ENCODE data around the gene ASTN2. TPM values are rescaled to one million over a fixed set of nuclear protein-coding genes. Genes with fewer than 3 reads are reported as not detected.
A peak's percentile ranks its signal among the peaks of the same experiment; 100 is the strongest.

ASTN2 gene
- total RNA-seq, 1 donor from 2014 or later, result 15.9 TPM

GRCh38 chr9:116873937-116874914, 540.6 kb downstream of the ASTN2 start:
- peaks cover 4% of the 10 kb centered on the region for H3K4me1 Mint-ChIP-seq (ENCODE audit: unreplicated experiment)
- no peak overlapping the region for H3K4me3 Mint-ChIP-seq
- H3K9me3 Mint-ChIP-seq, result peaks cover 4% of the 10 kb centered on the region
- no peak for DNase-seq (ENCODE audit: extremely low spot score, unreplicated experiment)
- H3K27me3 Mint-ChIP-seq, result peaks cover 19% of the 10 kb centered on the region
- H3K36me3 Mint-ChIP-seq, result no peaks in the 10 kb centered on the region
- TF ChIP-seq, protein P1, sequence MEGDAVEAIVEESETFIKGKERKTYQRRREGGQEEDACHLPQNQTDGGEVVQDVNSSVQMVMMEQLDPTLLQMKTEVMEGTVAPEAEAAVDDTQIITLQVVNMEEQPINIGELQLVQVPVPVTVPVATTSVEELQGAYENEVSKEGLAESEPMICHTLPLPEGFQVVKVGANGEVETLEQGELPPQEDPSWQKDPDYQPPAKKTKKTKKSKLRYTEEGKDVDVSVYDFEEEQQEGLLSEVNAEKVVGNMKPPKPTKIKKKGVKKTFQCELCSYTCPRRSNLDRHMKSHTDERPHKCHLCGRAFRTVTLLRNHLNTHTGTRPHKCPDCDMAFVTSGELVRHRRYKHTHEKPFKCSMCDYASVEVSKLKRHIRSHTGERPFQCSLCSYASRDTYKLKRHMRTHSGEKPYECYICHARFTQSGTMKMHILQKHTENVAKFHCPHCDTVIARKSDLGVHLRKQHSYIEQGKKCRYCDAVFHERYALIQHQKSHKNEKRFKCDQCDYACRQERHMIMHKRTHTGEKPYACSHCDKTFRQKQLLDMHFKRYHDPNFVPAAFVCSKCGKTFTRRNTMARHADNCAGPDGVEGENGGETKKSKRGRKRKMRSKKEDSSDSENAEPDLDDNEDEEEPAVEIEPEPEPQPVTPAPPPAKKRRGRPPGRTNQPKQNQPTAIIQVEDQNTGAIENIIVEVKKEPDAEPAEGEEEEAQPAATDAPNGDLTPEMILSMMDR (conservative IDR thresholded peaks at IDR 0.05), result no peak
- H3K27ac Mint-ChIP-seq, result no peak overlapping the region

DNA sequence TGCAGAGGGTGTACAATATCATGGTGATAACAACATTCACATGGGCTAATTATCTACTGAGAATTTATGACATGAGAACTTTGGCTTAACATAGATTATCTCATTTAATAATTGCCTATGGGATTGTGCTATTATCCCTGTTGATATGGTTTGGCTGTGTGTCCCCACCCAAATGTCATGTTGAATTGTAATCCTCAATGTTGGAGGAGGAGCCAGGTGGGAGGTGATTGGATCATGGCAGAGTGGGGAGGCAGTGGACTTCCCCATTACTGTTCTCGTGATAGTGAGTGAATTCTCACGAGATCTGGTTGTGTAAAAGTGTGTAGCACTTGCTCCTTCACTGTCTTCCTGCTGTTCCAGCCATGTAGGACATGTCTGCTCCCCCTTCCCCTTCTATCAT, 541.4 kb downstream of the ASTN2 start:
- H3K4me1 Mint-ChIP-seq (ENCODE audit: unreplicated experiment), result peaks cover 4% of the 10 kb centered on the region
- no peak overlapping the region for H3K27ac Mint-ChIP-seq
- no peaks in the 10 kb centered on the region for H3K36me3 Mint-ChIP-seq
- no peak for DNase-seq (ENCODE audit: extremely low spot score, unreplicated experiment)
- no peak overlapping the region for H3K4me3 Mint-ChIP-seq
- H3K9me3 Mint-ChIP-seq, result peaks cover 4% of the 10 kb centered on the region
- peaks cover 19% of the 10 kb centered on the region for H3K27me3 Mint-ChIP-seq
- TF ChIP-seq, protein P1 (conservative IDR thresholded peaks at IDR 0.05), result no peak

DNA sequence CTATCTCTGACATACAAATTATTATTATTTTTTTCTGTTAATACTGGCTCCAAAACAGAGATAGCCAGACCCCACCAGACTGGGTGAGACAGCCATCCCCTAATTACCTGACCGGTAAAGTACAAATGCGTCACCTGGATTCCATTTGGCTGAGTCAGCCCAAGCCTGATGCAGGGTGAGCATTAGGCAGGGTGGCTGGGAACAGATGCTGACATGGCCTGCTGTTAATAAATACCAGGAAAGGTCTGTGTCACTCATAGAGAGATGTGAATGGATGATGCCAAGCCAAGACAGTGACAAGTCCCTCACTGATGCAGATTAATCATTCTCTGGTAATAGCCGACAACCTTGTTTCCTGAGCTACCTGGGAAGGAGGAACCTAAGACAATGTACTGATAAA, 544.3 kb downstream of the ASTN2 start:
- H3K27ac Mint-ChIP-seq, result peak overlapping the region; percentile 82
- peak overlapping the region; percentile 23 for H3K4me3 Mint-ChIP-seq
- no peaks in the 10 kb centered on the region for H3K36me3 Mint-ChIP-seq
- TF ChIP-seq, protein P1 (conservative IDR thresholded peaks at IDR 0.05), result no peak
- H3K4me1 Mint-ChIP-seq (ENCODE audit: unreplicated experiment), result peaks cover 22% of the 10 kb centered on the region
- peaks cover 4% of the 10 kb centered on the region for H3K9me3 Mint-ChIP-seq
- peaks cover 33% of the 10 kb centered on the region for H3K27me3 Mint-ChIP-seq
- DNase-seq (ENCODE audit: extremely low spot score, unreplicated experiment), result no peak

GRCh38 chr9:116868201-116868600, 546.7 kb downstream of the ASTN2 start:
- Mint-ChIP-seq H3K9me3 (peaks cover 4% of the 10 kb centered on the region), H3K4me3 (no peak overlapping the region), H3K27ac (peak overlapping the region; percentile 22), H3K4me1 (ENCODE audit: unreplicated experiment) (peaks cover 22% of the 10 kb centered on the region), H3K27me3 (peaks cover 23% of the 10 kb centered on the region), H3K36me3 (no peaks in the 10 kb centered on the region)
- TF ChIP-seq, protein P1 (conservative IDR thresholded peaks at IDR 0.05), result no peak
- DNase-seq (ENCODE audit: extremely low spot score, unreplicated experiment), result no peak

DNA sequence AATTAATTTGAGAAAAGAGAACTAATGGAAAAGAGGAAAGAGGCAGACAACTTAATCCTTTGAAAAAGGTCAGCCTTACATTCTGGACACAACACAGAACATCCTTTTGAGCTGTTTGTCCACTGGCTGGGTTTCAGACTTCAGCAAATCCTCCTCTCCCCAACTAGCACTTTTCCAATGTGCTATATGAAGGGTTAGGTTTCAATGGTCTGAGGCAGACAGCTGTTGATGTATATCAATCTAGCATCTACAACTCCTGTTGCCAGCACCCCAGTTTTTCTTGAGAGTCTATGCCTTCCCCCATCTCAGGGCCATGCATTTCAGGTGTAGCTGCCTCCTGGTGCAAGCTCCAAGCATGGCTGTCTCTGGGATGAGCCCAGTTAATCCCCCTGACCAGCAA, 553.5 kb downstream of the ASTN2 start:
- TF ChIP-seq, protein P1 (conservative IDR thresholded peaks at IDR 0.05), result no peak
- H3K36me3 Mint-ChIP-seq, result no peaks in the 10 kb centered on the region
- no peaks in the 10 kb centered on the region for H3K9me3 Mint-ChIP-seq
- H3K4me1 Mint-ChIP-seq (ENCODE audit: unreplicated experiment), result peaks cover 5% of the 10 kb centered on the region
- peaks cover 5% of the 10 kb centered on the region for H3K27me3 Mint-ChIP-seq
- no peak overlapping the region for H3K4me3 Mint-ChIP-seq
- H3K27ac Mint-ChIP-seq, result no peak overlapping the region
- DNase-seq (ENCODE audit: extremely low spot score, unreplicated experiment), result no peak
